ENCODE results near the gene ORMDL2. TPM values are rescaled to one million over a fixed set of nuclear protein-coding genes. Genes with fewer than 3 reads are reported as not detected.
"Not testable (repeated sequence)": the region's sequence is repeated elsewhere in the genome, so short reads cannot be mapped to it uniquely, and the experiment has no call there.

Gene ORMDL2
- total RNA-seq, 5 donors from 2014 or later (not counting 1 experiment from before 2014, with no cell fraction given): 19.0 to 46.8 (median 41.6) TPM

DNA sequence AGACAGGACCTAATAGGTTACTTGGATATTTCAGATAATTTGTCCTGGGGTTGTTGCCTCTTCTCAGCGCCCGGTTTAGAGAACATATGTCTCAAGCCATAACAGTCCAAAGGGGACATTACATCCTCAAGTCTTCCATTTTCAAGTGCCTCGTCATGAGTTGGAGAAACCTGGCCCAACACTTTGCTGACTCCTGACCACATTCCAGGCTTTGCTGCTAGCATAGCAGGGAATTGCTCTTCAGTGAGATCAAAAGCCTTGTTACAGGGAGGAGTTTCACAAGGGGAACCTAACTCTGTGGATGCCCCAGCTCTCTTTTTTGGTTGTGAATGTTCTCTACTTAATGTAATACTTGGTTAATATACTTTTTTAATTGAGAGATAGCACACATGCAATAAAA is 33.1 kb downstream of the ORMDL2 start:
- POLR2A ChIA-PET: interaction anchor here in 1 of 2 donors (0.6 kb wide), 1 partner anchor 148 kb away, joined by 3 read pairs; no protein-coding TSS in a partner anchor
- Mint-ChIP-seq H3K27ac (no peak overlapping the region), H3K9me3 (no peaks in the 10 kb centered on the region), H3K4me1 (no peaks in the 10 kb centered on the region), H3K4me3 (no peak overlapping the region), H3K36me3 (no peaks in the 10 kb centered on the region), H3K27me3 (peaks cover 0 to 25% of the 10 kb centered on the region in 2 donors)
- H3K27me3 ChIP-seq (replicated peaks in 1 of 2; ENCODE audit: control insufficient read depth in 2 of 2, extremely low read depth in 1 of 2, insufficient read depth in 2 of 2, low read length in 1 of 2): no peaks in the 10 kb centered on the region
- no peaks in the 10 kb centered on the region for H3K9me3 ChIP-seq
- CTCF ChIA-PET: no interaction called here
- no peak overlapping the region for H3K27ac ChIP-seq (ENCODE audit: low read length)
- no peak overlapping the region for H3K4me3 ChIP-seq (ENCODE audit: control insufficient read depth in 1 of 2, extremely low read depth in 1 of 2, low read length in 1 of 2)
- H3K36me3 ChIP-seq (ENCODE audit: control insufficient read depth in 2 of 2, extremely low read depth in 1 of 2, insufficient read depth in 1 of 2, low read length in 1 of 2): no peaks in the 10 kb centered on the region
- ATAC-seq (replicated peaks in 1 of 4): no peak
- DNase-seq: no peak
- 100% methylated on average over 2 of the region's 3 CpGs for WGBS (ENCODE audit: insufficient coverage)
- no peaks in the 10 kb centered on the region for H3K4me1 ChIP-seq (ENCODE audit: control insufficient read depth in 1 of 2, extremely low read depth in 1 of 2, insufficient read depth in 2 of 2, low read length in 2 of 2)

DNA sequence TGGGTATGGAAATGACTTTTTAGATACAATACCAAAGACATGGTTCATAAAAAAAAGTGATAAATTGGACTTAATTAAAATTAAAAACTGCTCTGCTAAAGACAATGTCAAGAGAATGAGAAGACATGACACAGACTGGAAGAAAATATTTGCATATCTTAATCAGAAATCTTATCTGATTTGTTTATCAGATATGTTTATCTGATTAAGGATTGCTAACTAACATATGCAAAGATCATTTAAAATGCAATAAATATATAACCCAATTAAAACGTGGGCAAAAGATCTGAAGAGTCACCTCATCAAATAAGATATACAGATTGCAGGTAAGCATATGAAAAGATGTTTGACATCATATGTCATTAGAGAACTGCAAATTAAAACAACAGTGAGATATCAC is 34.9 kb downstream of the ORMDL2 start:
- no CpG with 5 or more reads among the region's 1 CpG for WGBS (ENCODE audit: insufficient coverage)
- DNase-seq (no peak), ATAC-seq (replicated peaks in 1 of 4) (no peak)
- H3K36me3 ChIP-seq (ENCODE audit: control insufficient read depth in 2 of 2, extremely low read depth in 1 of 2, insufficient read depth in 1 of 2, low read length in 1 of 2): no peaks in the 10 kb centered on the region
- H3K9me3 Mint-ChIP-seq: no peaks in the 10 kb centered on the region
- no peaks in the 10 kb centered on the region for H3K9me3 ChIP-seq
- H3K27ac ChIP-seq (ENCODE audit: low read length): no peak overlapping the region
- H3K27me3 ChIP-seq (replicated peaks in 1 of 2; ENCODE audit: control insufficient read depth in 2 of 2, extremely low read depth in 1 of 2, insufficient read depth in 2 of 2, low read length in 1 of 2): no peaks in the 10 kb centered on the region
- ChIA-PET POLR2A (no interaction called here), CTCF (interaction anchor here in 1 of 2 donors (0.6 kb wide), 1 partner anchor 721 kb away, joined by 3 read pairs; no protein-coding TSS in a partner anchor)
- H3K4me1 ChIP-seq (ENCODE audit: control insufficient read depth in 1 of 2, extremely low read depth in 1 of 2, insufficient read depth in 2 of 2, low read length in 2 of 2): no peaks in the 10 kb centered on the region
- H3K4me3 ChIP-seq (ENCODE audit: control insufficient read depth in 1 of 2, extremely low read depth in 1 of 2, low read length in 1 of 2): no peak overlapping the region
- peaks cover 0 to 25% of the 10 kb centered on the region in 2 donors for H3K27me3 Mint-ChIP-seq
- no peak overlapping the region for H3K4me3 Mint-ChIP-seq
- H3K27ac Mint-ChIP-seq: no peak overlapping the region
- H3K4me1 Mint-ChIP-seq: no peaks in the 10 kb centered on the region
- H3K36me3 Mint-ChIP-seq: no peaks in the 10 kb centered on the region

DNA sequence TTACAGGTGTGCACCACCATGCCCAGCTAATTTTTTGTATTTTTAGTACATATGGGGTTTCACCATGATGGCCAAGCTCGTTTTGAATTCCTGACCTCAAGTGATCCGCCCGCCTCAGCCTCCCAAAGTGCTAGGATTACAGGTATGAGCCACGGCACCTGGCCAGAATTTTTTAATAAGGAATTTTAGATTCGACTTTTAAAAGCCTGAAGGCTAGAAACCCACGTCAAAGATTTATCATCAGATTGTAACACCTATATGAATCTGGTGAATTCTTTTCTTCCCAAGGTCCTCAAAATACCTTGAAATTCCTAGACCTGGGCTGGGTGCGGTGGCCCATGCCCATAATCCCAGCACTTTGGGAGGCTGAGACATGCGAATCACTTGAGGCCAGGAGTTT is 43.6 kb downstream of the ORMDL2 start:
- Mint-ChIP-seq H3K27ac (no peak overlapping the region), H3K27me3 (no peaks in the 10 kb centered on the region), H3K4me3 (no peak overlapping the region), H3K9me3 (peaks cover 0 to 4% (median 4%) of the 10 kb centered on the region in 3 donors), H3K4me1 (no peaks in the 10 kb centered on the region), H3K36me3 (peaks cover 3% of the 10 kb centered on the region)
- H3K9me3 ChIP-seq: no peaks in the 10 kb centered on the region
- ATAC-seq (replicated peaks in 1 of 4): no peak
- no peak overlapping the region for H3K27ac ChIP-seq (ENCODE audit: low read length)
- no peaks in the 10 kb centered on the region for H3K36me3 ChIP-seq (ENCODE audit: control insufficient read depth in 2 of 2, extremely low read depth in 1 of 2, insufficient read depth in 1 of 2, low read length in 1 of 2)
- no peak for DNase-seq
- H3K4me1 ChIP-seq (ENCODE audit: control insufficient read depth in 1 of 2, extremely low read depth in 1 of 2, insufficient read depth in 2 of 2, low read length in 2 of 2): no peaks in the 10 kb centered on the region
- H3K27me3 ChIP-seq (replicated peaks in 1 of 2; ENCODE audit: control insufficient read depth in 2 of 2, extremely low read depth in 1 of 2, insufficient read depth in 2 of 2, low read length in 1 of 2): no peaks in the 10 kb centered on the region
- CTCF ChIA-PET: no interaction called here
- POLR2A ChIA-PET: no interaction called here
- no peak overlapping the region for H3K4me3 ChIP-seq (ENCODE audit: control insufficient read depth in 1 of 2, extremely low read depth in 1 of 2, low read length in 1 of 2)
- 84% methylated on average over 7 of the region's 8 CpGs for WGBS (ENCODE audit: insufficient coverage)

DNA sequence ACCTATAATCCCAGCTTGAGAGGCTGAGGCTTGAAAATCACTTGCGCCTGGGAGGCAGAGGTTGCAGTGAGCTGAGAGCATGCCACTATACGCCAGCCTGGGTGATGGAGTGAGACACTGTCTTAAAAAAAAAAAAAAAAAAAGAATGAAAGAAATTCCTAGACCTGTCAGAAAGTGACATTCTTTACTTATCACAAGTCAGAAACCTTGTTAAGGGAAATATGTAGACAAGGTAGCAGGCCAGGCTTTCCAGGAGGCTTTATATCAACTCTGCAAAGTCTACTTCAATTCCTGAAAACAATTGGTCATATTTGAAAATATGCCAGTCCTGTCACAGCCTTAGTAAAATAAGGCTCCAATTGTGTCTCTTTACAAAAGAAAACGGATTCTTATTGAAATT is 44.0 kb downstream of the ORMDL2 start:
- DNase-seq (no peak), ATAC-seq (replicated peaks in 1 of 4) (no peak)
- WGBS (ENCODE audit: insufficient coverage): no CpG with 5 or more reads among the region's 3 CpGs
- no peak overlapping the region for H3K4me3 Mint-ChIP-seq
- no peak overlapping the region for H3K27ac ChIP-seq (ENCODE audit: low read length)
- POLR2A ChIA-PET: no interaction called here
- peaks cover 3% of the 10 kb centered on the region for H3K36me3 Mint-ChIP-seq
- peaks cover 0 to 4% (median 4%) of the 10 kb centered on the region in 3 donors for H3K9me3 Mint-ChIP-seq
- no peak overlapping the region for H3K4me3 ChIP-seq (ENCODE audit: control insufficient read depth in 1 of 2, extremely low read depth in 1 of 2, low read length in 1 of 2)
- no peaks in the 10 kb centered on the region for H3K4me1 ChIP-seq (ENCODE audit: control insufficient read depth in 1 of 2, extremely low read depth in 1 of 2, insufficient read depth in 2 of 2, low read length in 2 of 2)
- H3K27ac Mint-ChIP-seq: no peak overlapping the region
- H3K27me3 ChIP-seq (replicated peaks in 1 of 2; ENCODE audit: control insufficient read depth in 2 of 2, extremely low read depth in 1 of 2, insufficient read depth in 2 of 2, low read length in 1 of 2): no peaks in the 10 kb centered on the region
- no peaks in the 10 kb centered on the region for H3K36me3 ChIP-seq (ENCODE audit: control insufficient read depth in 2 of 2, extremely low read depth in 1 of 2, insufficient read depth in 1 of 2, low read length in 1 of 2)
- H3K4me1 Mint-ChIP-seq: no peaks in the 10 kb centered on the region
- H3K27me3 Mint-ChIP-seq: no peaks in the 10 kb centered on the region
- CTCF ChIA-PET: interaction anchor here in 1 of 2 donors (0.7 kb wide), 1 partner anchor 76 kb away, joined by 3 read pairs; no protein-coding TSS in a partner anchor
- no peaks in the 10 kb centered on the region for H3K9me3 ChIP-seq

DNA sequence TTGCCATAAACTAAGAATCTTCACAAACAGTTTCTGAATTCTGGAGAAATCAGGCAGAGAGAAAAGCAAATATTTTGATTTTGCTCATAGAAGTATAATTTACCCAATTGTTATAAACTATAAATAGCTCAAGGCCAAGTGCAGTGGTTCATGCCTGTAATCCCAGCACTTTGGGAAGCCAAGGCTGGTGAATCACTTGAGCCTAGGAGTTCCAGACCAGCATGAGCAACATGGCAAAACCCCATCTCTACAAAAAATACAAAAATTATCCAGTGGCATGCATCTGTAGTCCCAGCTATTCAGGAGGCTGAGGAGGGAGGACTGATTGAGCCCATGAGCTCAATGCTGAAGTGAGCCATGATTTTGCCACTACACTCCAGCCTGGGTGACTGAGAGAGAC is 44.4 kb downstream of the ORMDL2 start:
- DNase-seq (no peak), ATAC-seq (replicated peaks in 1 of 4) (no peak)
- Mint-ChIP-seq H3K27me3 (no peaks in the 10 kb centered on the region), H3K9me3 (peaks cover 0 to 4% (median 4%) of the 10 kb centered on the region in 3 donors), H3K27ac (no peak overlapping the region), H3K36me3 (peaks cover 3% of the 10 kb centered on the region), H3K4me1 (no peaks in the 10 kb centered on the region), H3K4me3 (no peak overlapping the region)
- no peaks in the 10 kb centered on the region for H3K27me3 ChIP-seq (replicated peaks in 1 of 2; ENCODE audit: control insufficient read depth in 2 of 2, extremely low read depth in 1 of 2, insufficient read depth in 2 of 2, low read length in 1 of 2)
- no peaks in the 10 kb centered on the region for H3K4me1 ChIP-seq (ENCODE audit: control insufficient read depth in 1 of 2, extremely low read depth in 1 of 2, insufficient read depth in 2 of 2, low read length in 2 of 2)
- ChIA-PET POLR2A (no interaction called here), CTCF (interaction anchor here in 1 of 2 donors (0.7 kb wide), 1 partner anchor 76 kb away, joined by 3 read pairs; no protein-coding TSS in a partner anchor)
- no peaks in the 10 kb centered on the region for H3K36me3 ChIP-seq (ENCODE audit: control insufficient read depth in 2 of 2, extremely low read depth in 1 of 2, insufficient read depth in 1 of 2, low read length in 1 of 2)
- no peak overlapping the region for H3K27ac ChIP-seq (ENCODE audit: low read length)
- no peaks in the 10 kb centered on the region for H3K9me3 ChIP-seq
- H3K4me3 ChIP-seq (ENCODE audit: control insufficient read depth in 1 of 2, extremely low read depth in 1 of 2, low read length in 1 of 2): no peak overlapping the region

DNA sequence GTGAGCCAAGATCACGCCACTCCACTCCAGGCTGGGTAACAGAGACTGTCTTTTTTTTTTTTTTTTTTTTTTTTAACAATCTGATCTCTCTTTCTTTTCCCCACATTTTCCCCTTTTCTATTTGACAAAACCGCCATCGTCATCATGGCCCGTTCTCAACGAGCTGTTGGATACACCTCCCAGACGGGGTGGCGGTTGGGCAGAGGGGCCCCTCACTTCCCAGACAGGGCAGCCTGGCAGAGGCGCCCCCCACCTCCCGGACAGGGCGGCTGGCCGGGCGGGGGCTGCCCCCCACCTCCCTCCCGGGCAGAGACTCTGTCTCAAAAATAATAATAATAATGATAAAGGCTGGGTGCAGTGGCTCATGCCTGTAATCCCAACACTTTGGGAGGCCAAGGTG is 45.1 kb downstream of the ORMDL2 start:
- H3K4me3 ChIP-seq (ENCODE audit: control insufficient read depth in 1 of 2, extremely low read depth in 1 of 2, low read length in 1 of 2); H3K36me3 Mint-ChIP-seq; H3K27me3 ChIP-seq (replicated peaks in 1 of 2; ENCODE audit: control insufficient read depth in 2 of 2, extremely low read depth in 1 of 2, insufficient read depth in 2 of 2, low read length in 1 of 2); H3K27me3 Mint-ChIP-seq; CTCF ChIA-PET; H3K27ac Mint-ChIP-seq; H3K4me1 Mint-ChIP-seq; DNase-seq; H3K9me3 ChIP-seq; POLR2A ChIA-PET; H3K4me3 Mint-ChIP-seq; H3K9me3 Mint-ChIP-seq; H3K36me3 ChIP-seq (ENCODE audit: control insufficient read depth in 2 of 2, extremely low read depth in 1 of 2, insufficient read depth in 1 of 2, low read length in 1 of 2); H3K27ac ChIP-seq (ENCODE audit: low read length); ATAC-seq (replicated peaks in 1 of 4); H3K4me1 ChIP-seq (ENCODE audit: control insufficient read depth in 1 of 2, extremely low read depth in 1 of 2, insufficient read depth in 2 of 2, low read length in 2 of 2): not testable (repeated sequence)
- WGBS (ENCODE audit: insufficient coverage): 93% methylated on average over 7 of the region's 13 CpGs

DNA sequence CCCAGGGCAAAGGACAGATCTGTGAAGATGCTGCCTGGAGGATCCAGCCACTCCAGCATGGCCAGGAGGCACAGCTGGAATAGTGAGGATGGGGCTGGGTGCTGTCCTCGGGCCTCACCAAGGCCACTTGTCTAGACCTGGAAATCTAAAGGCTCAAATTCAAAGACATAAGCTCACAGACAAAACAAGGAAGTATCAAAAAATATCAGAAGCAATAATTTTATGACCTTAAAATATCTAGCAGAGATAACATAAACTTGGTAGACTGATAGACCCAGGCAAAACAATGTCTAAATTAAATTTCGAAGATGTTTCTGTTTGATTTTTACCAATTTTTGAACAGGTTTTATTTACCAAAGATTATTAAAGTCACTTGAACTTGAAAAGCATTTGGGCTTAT is 47.5 kb downstream of the ORMDL2 start:
- DNase-seq (no peak), ATAC-seq (replicated peaks in 1 of 4) (no peak)
- H3K27ac Mint-ChIP-seq: no peak overlapping the region
- Histone ChIP-seq H3K4me1 (ENCODE audit: control insufficient read depth in 1 of 2, extremely low read depth in 1 of 2, insufficient read depth in 2 of 2, low read length in 2 of 2) (no peaks in the 10 kb centered on the region), H3K36me3 (ENCODE audit: control insufficient read depth in 2 of 2, extremely low read depth in 1 of 2, insufficient read depth in 1 of 2, low read length in 1 of 2) (no peaks in the 10 kb centered on the region), H3K27me3 (replicated peaks in 1 of 2; ENCODE audit: control insufficient read depth in 2 of 2, extremely low read depth in 1 of 2, insufficient read depth in 2 of 2, low read length in 1 of 2) (no peaks in the 10 kb centered on the region), H3K9me3 (no peaks in the 10 kb centered on the region), H3K4me3 (ENCODE audit: control insufficient read depth in 1 of 2, extremely low read depth in 1 of 2, low read length in 1 of 2) (no peak overlapping the region), H3K27ac (ENCODE audit: low read length) (no peak overlapping the region)
- no CpG with 5 or more reads among the region's 2 CpGs for whole genome bisulfite sequencing (ENCODE audit: insufficient coverage)
- H3K36me3 Mint-ChIP-seq: peaks cover 3% of the 10 kb centered on the region
- H3K4me3 Mint-ChIP-seq: no peak overlapping the region
- POLR2A ChIA-PET: no interaction called here
- H3K4me1 Mint-ChIP-seq: no peaks in the 10 kb centered on the region
- CTCF ChIA-PET: interaction anchor here in 1 of 2 donors (0.6 kb wide), 1 partner anchor 204 kb away, joined by 3 read pairs; no protein-coding TSS in a partner anchor
- H3K27me3 Mint-ChIP-seq: no peaks in the 10 kb centered on the region
- peaks cover 0 to 4% (median 4%) of the 10 kb centered on the region in 3 donors for H3K9me3 Mint-ChIP-seq
